HG03442 (cell line): ENCODE measurements around the gene AQP1.

Experiments used
- ATAC-seq: cut with Tn5 transposase; IDR thresholded peaks from one replicate; pipeline ENCODE4 v1.9.1; 2021; ENCODE audit warnings: mild to moderate bottlenecking, moderate library complexity; ENCODE audit not compliant: unreplicated experiment

Gene AQP1

DNA sequence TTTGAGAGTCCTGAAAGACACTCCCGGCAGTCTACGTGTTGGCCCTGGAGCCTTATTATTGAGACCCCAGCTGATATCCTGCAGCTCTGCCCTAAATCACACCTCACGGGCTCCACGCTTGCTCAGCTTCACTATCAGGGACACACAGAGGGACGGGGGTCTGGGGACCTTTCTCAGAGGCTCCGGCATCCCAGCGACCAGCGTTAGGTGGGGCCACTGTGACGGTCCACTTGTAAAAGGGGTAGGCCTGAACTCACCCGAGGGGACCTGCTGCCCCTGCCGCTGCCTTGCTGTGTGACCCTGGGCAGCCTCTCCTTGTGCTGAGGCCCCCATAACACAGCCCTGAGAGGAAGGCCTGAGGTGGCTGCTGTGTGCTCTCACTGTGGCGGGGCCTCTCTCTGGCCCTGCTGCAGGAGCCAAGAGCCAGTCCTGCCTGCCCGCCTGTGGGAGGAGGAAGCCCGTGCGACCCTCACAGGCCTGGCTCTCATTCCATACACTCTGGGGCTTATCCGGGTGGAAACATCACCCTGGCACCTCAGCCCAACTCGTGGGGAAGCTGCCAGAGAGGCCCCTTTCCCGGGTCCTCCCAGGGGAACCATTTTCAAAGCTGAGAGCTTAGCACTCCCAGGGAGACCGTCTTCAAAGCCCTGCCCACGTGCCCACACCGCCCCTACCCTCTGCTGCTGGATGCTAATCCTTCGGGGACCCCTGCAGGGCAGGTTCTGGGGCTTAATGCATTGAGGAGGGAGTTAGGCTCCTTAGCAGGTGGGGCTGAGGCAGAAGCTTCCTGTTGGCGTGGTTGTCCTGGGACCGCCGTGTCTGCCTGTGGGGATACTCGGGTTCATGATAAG lies 21.7 kb downstream of the AQP1 start:
- no peak for ATAC-seq

DNA sequence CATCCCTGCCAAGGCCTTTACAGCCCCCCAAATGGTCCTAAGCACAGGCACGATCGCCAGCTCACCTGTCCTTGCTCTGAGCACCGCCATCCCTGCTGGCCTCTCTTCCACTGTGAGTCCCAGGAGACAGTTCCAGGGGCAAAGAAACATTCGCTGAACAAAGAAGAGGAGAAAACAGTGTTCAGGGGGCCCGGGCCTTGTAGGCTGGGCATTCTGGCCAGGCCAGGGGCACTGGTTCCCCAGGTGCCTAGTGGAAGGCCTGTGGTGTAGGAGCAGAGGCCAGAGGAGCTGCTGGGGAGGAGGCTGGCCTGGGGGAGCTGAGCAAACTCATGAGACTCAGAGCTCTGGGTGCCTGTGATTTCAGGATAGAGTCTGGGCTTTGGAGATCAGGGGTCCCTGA lies 22.6 kb downstream of the AQP1 start:
- ATAC-seq: no peak

DNA sequence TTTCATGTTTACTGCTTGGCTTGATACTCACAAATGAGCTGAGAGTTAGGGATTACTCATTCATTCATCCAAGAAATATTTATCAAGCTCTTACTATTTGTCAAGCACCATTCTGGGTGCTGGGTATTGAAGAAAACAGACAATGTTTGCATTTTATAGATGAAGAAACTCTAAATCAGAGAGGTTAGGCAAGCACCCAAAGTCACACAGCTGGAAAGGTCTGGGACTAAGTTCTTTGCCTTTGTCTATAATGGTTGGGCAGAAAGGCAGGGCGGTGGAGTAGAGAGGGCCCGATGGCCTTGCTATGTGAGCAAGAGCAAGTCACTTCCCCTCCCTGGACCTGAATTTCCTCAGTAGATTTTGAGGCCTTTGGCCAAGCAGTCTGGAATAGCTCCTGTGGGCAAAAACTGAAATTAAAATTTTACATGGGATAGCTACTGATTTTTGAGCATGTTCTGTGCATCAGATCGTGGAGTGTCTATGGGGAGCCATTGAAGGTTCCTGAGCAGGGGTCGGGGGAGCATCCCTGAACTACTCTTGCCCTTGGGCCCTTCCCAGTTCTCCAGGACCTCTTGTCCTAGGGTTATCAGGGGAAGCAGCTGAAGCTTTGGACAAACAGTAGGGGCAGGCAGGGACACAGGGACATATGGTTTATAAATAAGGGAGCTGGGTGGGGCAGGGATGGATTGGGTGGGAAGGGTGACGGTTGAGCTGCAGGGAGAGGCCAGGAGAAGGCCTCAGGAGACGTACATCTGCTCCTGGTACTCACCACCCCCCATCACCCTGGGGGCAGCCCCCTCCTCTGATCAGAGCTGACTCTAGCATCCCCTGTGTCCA lies 23.3 kb downstream of the AQP1 start:
- ATAC-seq: no peak

DNA sequence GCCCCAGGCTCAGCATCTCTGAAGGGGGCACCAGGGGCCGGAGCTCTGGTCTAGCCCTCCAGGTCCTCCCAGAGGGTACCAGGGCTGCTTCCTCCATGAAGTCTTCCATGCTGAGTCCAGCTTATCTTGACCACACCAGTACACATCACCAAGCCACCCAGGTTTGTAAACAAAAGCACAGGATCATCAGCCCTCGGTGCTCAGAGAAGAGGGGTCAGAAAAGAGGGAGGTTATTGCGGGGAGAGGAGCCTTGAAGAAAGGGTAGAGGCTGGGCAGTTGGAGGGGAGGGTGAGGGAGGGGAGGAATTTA lies 23.9 kb downstream of the AQP1 start:
- ATAC-seq: no peak

DNA sequence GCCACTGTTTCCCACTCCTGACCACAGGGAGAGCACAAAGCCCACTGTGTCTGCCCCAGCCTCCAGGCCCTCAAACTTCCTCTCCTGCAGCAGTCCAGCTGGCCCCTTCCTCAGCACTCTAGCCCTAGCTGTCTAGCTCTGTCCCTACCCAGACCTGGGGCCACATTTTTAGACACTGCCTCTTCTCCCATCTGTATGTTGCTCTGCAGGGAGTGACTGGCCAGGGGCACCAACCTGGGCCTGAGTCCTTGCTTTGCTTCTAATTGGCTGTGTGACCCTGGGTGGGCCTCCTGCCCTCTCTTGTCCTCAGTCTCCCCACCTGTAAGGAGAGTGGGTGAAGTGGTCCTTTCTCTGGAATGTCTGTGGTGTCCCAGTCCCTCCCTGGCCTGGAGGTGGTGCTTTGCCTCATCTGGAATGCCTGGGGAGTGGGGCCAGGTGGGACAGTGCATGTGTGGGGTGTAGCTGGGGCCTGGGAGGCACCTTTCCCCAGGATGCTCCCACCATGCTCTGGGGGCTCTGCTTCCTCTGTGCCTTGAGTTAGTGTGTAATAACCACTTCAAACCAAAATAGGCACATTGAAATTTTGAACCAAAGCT lies 25.1 kb downstream of the AQP1 start:
- no peak for ATAC-seq

DNA sequence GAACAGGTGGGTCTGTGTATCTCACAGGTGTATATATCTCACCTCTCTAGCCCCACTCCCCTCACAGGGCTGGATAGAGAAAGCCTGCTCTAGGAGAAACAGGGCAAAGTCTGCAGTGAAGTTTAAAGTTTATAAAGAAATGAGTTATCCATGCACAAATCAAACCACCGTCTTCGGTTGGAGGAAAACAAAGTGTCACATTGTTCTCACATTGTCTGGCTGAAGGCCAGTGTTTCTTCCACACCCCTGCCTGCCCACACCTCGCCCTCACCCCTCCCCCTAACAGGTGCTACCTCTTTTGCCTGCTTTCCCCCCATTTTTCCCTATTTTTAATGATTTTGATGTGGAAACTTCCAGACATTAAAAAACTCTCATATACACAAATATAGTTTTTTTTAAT lies 25.8 kb downstream of the AQP1 start:
- ATAC-seq: no peak

DNA sequence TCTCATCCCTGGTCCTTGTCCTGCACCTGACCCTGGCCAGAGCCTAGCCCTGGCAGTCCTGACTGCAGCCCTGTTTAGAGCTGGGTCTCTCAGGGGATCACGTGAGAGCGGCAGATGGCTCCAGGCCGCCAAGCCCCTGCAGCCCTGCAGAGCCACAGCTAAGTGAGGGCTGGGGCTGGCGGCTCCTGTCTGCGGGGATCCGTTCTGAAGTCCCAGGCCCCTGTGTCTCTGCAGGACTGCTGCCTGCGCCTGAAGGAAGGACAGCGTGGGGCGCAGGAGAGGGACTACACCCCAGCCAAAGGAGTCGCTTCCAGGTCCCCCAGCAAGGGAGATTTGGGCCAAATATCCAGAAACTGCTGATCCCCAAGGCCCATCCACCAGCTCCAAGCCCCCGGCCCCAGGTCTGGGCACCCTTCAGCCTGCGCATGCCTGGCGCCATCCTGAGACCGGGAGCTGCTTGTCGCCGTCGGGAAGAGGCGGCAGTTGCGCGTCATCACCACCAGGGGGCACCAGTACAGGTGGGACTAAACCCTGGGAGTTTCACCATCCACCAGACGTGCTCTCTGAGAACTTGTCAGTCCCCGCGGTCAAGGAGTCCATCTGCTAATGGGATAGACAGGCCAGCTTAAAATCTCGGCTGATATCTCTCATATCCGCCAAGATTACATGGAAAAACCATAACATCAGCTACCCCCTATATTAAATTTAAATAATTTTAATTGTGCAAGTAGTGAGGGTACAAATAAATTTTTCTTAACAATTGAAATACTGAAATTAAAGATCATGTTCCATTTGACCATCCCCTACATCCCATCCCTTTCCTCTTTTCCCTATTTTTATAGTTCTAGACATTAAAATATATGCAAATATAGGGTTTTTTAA lies 27.0 kb downstream of the AQP1 start:
- peak; percentile 82 for ATAC-seq

DNA sequence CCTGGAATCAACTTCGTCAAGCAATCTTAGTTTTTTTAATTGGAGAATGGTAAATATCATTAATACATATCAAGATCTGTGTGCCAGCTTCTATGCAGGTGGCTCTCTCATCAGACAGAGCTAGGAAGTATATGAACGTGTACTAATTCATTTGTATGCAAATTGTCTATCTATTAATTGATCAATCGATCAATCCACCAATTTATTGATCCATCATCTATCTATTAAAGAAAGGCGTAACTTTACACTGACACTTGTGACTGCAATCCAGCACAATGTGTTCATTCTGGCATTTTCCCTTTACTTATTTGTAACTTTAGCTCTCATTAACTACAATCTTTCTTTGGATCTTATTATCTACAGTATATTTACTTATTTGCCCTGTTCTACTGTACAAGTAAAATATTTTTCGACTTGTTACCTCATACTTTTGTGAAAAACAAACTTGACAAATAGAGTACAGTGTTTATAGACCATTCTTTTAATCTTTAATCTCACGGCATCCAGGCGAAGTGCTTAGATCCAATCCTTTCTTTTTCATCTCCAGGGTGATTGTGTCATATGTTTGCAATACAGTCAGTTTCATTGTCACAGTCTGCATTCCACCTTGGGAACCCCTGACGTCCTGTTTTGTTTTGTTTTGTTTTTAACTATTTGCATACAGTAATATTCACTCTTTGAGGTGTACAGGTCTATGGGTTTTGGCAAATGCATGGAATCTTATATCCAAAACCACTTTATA lies 30.1 kb downstream of the AQP1 start:
- no peak for ATAC-seq

DNA sequence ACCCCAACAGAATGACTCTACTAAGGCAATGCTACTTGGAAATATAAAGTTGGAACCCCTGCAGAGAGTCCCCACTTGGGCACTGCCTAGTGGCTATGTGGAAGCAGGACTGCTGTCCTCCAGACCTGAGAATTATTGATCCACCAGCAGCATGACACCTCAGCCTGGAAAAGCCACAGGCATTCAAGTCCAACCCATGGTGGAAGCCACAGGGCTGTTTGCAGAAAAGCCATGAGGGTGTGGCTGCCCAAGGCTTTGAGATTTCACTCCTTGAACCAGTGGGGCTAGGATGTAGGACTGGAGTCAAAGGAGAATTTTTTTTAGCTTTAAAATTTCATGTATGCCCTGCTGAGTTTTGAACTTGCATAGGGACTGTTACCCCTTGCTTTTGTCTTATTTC lies 38.5 kb downstream of the AQP1 start:
- ATAC-seq: no peak

DNA sequence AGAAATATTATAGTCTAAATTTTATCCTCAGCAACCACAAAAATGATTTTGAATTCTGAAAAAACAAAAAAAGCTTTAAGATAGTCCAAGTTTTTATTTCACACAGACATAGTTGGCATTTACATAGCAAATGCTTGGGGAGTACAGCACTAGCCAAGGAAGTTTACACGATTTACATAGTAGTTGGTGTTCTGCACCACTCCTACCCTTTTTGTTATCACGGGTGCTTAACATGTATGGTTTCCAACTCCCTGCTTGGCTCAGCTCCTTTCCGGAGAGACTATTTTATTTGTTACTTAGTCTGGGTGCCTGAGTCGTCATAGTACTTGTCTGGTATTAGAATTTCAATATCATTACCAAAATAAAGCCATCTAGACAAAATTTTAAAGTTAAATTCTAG lies 43.3 kb downstream of the AQP1 start:
- ATAC-seq: no peak

DNA sequence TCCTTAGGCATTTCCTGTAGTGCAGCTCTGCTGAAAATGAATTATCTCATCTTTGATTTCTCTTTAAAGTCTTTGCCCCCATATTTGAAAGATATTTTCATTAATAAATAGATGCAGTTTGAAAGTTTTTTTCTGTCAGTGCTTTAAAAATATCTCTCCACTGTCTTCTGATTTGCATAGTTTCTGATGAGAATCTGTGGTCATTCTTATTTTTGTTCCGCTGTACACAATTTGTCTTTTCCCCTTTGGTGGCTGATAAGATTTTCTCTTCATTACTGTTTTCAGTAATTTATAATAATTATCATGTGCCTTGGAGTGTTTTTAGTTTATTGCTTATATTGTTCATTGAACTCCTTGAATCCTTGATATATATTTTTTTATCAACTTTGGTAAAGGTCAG lies 45.1 kb downstream of the AQP1 start:
- no peak for ATAC-seq

DNA sequence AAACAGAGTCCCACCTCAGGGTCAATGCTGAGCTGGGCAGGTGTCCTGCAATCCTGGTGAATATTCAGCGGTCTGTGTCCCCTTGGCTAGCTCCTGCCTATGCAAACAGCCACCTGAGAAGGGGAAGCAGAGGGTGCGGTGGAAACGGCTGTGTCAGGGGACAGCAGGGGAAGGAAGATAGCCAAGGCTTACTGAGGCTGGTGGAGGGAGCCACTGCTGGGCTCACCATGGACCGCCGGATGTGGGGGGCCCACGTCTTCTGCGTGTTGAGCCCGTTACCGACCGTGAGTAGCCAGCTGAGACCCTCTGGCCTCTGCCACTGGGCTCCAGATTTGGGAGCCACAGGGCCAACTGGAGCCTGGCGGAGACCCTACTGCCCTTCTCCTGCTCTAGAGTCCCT lies 52.2 kb downstream of the AQP1 start, which contains the start of gene GHRHR:
Gene GHRHR, plus strand, starts transcription at position 112 of the 400 bp plus-strand sequence. Its CDS starts 116 bp downstream, at position 228.
- no peak for ATAC-seq

DNA sequence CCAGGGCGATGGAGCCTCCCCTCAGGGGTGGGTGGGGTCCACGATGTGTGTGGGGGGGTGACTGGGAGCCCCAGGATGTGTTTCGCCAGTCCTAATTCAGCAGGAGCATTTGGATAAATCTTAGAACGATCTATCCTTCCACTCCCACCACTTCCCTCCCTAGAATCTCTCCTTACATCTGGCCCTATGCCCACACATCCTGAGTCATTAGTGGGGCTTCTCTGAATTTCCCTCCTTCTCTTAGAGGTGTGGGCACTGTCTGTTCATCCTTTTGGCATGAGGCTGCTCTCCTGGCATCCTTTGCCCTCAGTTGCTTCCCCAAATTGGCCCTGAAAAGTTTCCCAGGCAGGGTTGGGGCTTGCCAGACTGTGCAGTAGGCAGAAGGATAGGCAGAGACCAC lies 53.7 kb downstream of the AQP1 start:
- no peak for ATAC-seq

DNA sequence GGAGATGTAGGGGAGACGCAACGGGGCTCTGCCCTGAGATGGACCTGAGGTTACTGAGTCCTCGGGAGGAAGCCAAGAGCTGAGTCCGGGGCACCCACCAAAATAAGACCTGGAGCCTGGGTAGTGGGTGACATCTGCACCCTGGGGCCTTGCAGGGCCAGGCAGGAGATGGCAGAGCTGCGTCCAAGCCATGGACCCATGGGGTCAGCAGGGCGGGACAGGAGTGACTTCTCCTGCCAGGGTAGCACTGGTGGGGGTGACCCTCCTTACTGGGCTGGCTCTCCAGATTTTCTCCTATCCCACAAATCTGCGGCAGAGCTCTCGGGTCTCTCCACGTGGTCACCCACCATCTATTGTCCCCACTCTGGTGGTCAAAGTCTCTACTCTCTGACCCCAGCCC lies 54.2 kb downstream of the AQP1 start:
- no peak for ATAC-seq

DNA sequence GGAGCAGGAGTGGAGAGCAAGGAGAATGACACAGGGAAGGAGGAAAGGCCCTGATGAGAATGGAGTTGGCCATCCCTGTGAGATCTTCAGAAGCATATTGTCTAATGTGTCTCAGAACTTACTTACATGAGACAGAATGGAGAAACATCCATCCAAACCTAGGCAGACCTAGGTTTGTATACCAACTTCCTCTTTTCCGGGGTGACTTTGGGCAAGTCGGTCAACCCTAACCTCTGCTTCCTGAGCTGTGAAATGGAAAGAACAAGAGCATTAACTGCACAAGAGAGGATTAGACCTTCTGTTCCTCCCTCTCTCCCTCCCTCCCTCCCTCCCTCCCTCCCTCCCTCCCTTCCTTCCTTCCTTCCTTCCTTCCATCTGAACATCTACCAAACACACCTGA lies 56.6 kb downstream of the AQP1 start:
- ATAC-seq: no peak

DNA sequence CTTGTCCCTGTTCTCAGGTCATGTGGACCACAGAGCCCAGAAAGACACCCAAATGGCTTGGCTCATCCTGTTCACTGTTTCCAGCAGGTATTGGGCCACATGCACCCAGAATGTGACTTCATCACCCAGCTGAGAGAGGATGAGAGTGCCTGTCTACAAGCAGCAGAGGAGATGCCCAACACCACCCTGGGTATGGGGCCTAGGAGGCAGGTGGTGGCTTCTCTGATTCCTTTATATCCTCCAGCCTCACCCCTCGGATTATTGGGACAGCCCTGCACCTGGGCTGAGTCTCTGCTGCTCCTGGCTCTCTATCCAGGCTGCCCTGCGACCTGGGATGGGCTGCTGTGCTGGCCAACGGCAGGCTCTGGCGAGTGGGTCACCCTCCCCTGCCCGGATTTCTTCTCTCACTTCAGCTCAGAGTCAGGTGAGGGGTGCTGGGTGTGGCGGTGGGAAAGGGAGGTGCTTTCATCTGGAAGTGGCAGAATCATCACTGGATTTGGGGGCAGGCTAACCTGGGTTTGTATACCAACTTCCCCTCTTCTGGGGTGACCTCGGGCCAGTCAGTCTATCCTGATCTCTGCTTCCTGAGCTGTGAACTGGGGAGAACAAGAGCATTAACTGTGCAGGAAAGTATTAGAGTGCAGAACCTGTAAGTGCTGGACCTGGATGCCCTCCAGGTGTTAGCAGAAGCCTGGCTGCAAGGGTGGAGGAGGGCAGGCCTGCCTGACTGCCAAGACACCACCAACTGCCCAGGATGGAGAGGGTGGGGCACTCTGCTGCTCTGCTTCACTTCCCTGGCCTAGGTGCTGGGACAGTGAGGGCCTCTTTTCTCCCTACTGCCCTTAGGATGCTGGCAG lies 57.3 kb downstream of the AQP1 start:
- ATAC-seq: no peak

DNA sequence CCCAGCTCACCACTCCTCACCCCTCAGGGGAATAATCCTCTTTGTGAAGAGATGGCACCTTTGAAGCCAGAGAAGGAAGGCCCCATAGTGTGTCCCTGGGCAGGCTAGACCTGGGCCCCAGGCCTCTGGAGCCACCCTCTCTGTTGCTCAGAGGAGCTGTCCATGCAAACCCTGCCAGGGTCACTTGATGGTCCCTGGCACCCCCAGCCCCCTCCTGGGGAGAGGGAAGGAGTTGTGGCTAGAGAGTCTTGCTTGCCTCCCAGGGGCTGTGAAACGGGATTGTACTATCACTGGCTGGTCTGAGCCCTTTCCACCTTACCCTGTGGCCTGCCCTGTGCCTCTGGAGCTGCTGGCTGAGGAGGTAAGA lies 57.9 kb downstream of the AQP1 start:
- ATAC-seq: no peak

DNA sequence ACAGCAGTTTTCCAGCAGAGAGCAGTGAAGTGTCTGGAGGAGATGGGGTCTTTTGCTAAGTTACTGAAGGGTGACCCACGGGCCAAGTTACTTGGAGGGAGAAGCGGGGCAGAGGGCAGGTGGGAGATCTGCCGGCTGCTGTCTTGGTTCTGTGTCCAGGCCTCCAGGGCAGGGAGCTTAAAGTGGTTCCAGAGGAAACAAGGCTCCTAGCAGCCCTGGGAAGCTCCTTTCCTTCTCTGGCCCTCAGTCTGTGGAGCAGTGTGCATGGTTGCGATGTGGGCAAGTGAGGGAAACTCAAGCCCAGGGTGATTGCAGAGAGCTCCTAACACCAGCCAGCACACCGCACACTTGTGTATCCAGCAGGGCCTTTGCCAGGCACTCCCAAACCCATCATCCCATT lies 58.4 kb downstream of the AQP1 start:
- ATAC-seq: no peak

DNA sequence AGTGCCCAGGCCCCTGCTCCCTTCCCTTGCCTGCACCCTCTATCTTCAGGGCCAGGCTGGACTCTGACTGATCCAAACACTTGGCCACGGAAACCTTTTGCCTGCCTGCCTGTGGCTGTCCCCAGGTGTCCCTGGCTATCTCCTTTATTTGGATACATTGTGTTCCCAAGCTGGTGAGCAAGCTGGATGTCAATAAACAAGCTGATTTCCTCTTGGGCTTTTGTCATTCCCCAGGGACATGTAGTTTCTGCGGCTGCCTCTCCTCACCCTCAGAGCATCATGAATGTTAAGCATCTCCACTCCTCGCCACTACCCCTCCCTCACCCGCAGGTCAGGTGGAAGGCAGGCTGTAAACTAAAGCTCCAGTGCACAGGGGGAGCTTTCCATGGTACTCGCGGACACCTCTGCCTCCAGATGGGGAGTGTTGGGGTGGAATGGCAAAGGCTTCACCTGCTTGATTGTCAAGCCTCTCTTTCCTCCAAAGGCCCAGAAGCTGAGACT lies 59.0 kb downstream of the AQP1 start:
- no peak for ATAC-seq
